IMR-90 (cell line): ENCODE results near the gene DHRS13.

Source experiments
- BHLHE40 ChIP-seq: fragments of 150-350 bp; IDR thresholded peaks from 2 replicates; pipeline ENCODE4 v1.6.1; 2016; ENCODE audit warnings: mild to moderate bottlenecking, low read depth, low read length
- CEBPB ChIP-seq: IDR thresholded peaks from 2 replicates; pipeline ENCODE4 v1.6.1; 2012; ENCODE audit warnings: low read depth, low read length, improper control_type of control experiment
- FOS ChIP-seq: fragments of 150-350 bp; IDR thresholded peaks from 2 replicates; pipeline ENCODE4 v1.6.1; 2016; ENCODE audit warnings: low read depth, low read length
- MAFK ChIP-seq: IDR thresholded peaks from 2 replicates; pipeline ENCODE4 v1.6.1; 2012; ENCODE audit warnings: low read depth, low read length, improper control_type of control experiment
- MAZ ChIP-seq: IDR thresholded peaks from 2 replicates; pipeline ENCODE4 v1.6.1; 2012; ENCODE audit warnings: low read depth, mild to moderate bottlenecking, low read length, improper control_type of control experiment, moderate library complexity, borderline replicate concordance
- MXI1 ChIP-seq: IDR thresholded peaks from 2 replicates; pipeline ENCODE4 v1.6.1; 2012; ENCODE audit warnings: low read depth, mild to moderate bottlenecking, low read length, moderate library complexity, borderline replicate concordance
- NFE2L2 ChIP-seq: fragments of 150-350 bp; IDR thresholded peaks from 2 replicates; pipeline ENCODE4 v1.6.1; 2016; ENCODE audit warnings: low read depth, mild to moderate bottlenecking, low read length
- POLR2A ChIP-seq: IDR thresholded peaks from 2 replicates; pipeline ENCODE4 v1.6.1; 2012; ENCODE audit warnings: mild to moderate bottlenecking, low read depth, low read length
- RAD21 ChIP-seq: IDR thresholded peaks from 2 replicates; pipeline ENCODE4 v1.6.1; 2012; ENCODE audit warnings: low read length, improper control_type of control experiment
- RFX5 ChIP-seq: IDR thresholded peaks from 2 replicates; pipeline ENCODE4 v1.8.0; 2012; ENCODE audit warnings: low read depth, mild to moderate bottlenecking, low read length, moderate library complexity
- SMC3 ChIP-seq: fragments of 150-350 bp; IDR thresholded peaks from 2 replicates; pipeline ENCODE4 v1.6.1; 2016; ENCODE audit warnings: low read depth, mild to moderate bottlenecking, antibody characterized with exemption, low read length, moderate library complexity
- TF ChIP-seq, protein P1 (sequence below): conservative IDR thresholded peaks from 2 replicates; pipeline ENCODE4 v1.5.1; 2012; ENCODE audit warnings: mild to moderate bottlenecking, low read depth, low read length, improper control_type of control experiment
- TF ChIP-seq, protein P2 (sequence below): fragments of 150-350 bp; IDR thresholded peaks from 2 replicates; pipeline ENCODE4 v1.6.1; 2016; ENCODE audit warnings: low read depth, mild to moderate bottlenecking, low read length, moderate library complexity, borderline replicate concordance
- TF ChIP-seq, protein P3 (sequence below): fragments of 150-350 bp; IDR thresholded peaks from 2 replicates; pipeline ENCODE4 v1.6.1; 2017; ENCODE audit warnings: mild to moderate bottlenecking, antibody characterized with exemption, low read length, low read depth

DNA sequence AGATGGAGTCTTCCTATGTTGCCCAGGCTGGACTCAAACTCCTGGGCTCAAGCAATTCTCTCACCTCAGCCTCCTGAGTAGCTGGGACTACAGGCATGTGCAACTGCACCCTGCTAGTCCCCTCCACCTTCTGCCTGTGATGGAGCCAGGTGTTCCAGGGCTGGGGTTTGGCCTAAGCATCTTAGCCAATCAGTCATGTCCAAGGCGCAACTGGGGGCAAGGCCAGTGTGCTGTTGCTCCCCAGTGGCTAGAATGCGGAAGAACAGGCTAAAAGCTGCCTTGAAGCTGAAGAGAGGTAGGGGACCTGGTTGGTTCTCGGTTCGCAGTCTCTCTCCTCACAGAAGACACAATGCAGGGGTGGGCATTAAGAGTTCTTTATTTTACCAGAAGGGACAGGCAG lies 23.9 kb downstream of the DHRS13 start:
- TF ChIP-seq, protein P1, sequence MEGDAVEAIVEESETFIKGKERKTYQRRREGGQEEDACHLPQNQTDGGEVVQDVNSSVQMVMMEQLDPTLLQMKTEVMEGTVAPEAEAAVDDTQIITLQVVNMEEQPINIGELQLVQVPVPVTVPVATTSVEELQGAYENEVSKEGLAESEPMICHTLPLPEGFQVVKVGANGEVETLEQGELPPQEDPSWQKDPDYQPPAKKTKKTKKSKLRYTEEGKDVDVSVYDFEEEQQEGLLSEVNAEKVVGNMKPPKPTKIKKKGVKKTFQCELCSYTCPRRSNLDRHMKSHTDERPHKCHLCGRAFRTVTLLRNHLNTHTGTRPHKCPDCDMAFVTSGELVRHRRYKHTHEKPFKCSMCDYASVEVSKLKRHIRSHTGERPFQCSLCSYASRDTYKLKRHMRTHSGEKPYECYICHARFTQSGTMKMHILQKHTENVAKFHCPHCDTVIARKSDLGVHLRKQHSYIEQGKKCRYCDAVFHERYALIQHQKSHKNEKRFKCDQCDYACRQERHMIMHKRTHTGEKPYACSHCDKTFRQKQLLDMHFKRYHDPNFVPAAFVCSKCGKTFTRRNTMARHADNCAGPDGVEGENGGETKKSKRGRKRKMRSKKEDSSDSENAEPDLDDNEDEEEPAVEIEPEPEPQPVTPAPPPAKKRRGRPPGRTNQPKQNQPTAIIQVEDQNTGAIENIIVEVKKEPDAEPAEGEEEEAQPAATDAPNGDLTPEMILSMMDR, result peak; percentile 50
- TF ChIP-seq CEBPB, result no peak
- TF ChIP-seq, protein P2, sequence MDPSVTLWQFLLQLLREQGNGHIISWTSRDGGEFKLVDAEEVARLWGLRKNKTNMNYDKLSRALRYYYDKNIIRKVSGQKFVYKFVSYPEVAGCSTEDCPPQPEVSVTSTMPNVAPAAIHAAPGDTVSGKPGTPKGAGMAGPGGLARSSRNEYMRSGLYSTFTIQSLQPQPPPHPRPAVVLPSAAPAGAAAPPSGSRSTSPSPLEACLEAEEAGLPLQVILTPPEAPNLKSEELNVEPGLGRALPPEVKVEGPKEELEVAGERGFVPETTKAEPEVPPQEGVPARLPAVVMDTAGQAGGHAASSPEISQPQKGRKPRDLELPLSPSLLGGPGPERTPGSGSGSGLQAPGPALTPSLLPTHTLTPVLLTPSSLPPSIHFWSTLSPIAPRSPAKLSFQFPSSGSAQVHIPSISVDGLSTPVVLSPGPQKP, result no peak
- no peak for TF ChIP-seq POLR2A
- TF ChIP-seq MXI1, result no peak
- no peak for TF ChIP-seq MAFK
- TF ChIP-seq, protein P3, sequence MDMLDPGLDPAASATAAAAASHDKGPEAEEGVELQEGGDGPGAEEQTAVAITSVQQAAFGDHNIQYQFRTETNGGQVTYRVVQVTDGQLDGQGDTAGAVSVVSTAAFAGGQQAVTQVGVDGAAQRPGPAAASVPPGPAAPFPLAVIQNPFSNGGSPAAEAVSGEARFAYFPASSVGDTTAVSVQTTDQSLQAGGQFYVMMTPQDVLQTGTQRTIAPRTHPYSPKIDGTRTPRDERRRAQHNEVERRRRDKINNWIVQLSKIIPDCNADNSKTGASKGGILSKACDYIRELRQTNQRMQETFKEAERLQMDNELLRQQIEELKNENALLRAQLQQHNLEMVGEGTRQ, result no peak
- peak; percentile 57 for TF ChIP-seq RAD21
- no peak for TF ChIP-seq RFX5
- no peak for TF ChIP-seq MAZ
- no peak for TF ChIP-seq FOS
- TF ChIP-seq SMC3, result peak; percentile 32; the same call in 1 of the 2 replicates
- TF ChIP-seq BHLHE40, result no peak
- TF ChIP-seq NFE2L2, result no peak
